DOHH2 (cell line): ENCODE data around the gene SMPD3.

ENCODE experiments used
- CTCF ChIP-seq: fragments of 200-600 bp; sonication (generic); IDR thresholded peaks from one replicate; pipeline ENCODE4 v1.5.1; 2014; ENCODE audit warnings: antibody characterized with exemption, mild to moderate bottlenecking, low read depth, low read length; ENCODE audit not compliant: poor library complexity, severe bottlenecking
- EZH2phosphoT487 ChIP-seq: fragments of 200-600 bp; sonication (generic); IDR thresholded peaks from 2 replicates; pipeline ENCODE4 v1.6.1; 2017; ENCODE audit warnings: borderline replicate concordance, mild to moderate bottlenecking, antibody characterized with exemption, low read length, moderate library complexity, mixed read lengths

DNA sequence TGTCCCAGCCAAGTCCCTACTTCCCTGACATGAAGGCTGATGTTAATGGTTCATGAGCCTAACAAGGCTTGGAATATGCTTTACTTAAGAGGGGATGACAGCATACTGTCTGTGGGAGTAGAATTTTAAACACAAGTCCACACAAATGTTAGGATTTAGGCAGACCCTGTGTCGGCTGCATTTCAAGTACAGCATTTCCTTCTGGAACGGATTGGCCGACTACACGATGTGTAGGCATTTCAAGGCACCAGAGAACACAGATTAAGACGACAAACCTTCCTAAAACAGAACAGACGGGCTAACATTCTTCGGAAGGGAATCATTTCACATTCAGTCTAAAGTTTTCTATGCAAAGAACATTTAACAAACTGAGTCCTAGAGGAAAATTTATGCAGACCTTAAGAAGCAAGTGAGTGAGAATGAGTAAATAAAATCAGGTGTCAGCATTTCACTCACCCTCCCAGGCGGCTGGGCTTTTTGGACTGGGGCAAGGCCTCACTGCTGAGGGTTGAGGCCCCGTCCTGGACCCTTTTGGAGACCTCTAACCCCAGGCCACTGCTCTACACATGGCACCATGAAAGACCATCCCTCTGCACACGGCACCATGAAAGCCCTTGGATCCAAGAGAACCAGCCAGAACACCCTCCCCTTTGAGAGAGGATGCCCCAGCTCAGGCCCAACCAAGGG, 67.5 kb downstream of the SMPD3 start:
- TF ChIP-seq CTCF (no peak), EZH2phosphoT487 (no peak)
